Measurements from ENCODE around the gene EHBP1.

DNA sequence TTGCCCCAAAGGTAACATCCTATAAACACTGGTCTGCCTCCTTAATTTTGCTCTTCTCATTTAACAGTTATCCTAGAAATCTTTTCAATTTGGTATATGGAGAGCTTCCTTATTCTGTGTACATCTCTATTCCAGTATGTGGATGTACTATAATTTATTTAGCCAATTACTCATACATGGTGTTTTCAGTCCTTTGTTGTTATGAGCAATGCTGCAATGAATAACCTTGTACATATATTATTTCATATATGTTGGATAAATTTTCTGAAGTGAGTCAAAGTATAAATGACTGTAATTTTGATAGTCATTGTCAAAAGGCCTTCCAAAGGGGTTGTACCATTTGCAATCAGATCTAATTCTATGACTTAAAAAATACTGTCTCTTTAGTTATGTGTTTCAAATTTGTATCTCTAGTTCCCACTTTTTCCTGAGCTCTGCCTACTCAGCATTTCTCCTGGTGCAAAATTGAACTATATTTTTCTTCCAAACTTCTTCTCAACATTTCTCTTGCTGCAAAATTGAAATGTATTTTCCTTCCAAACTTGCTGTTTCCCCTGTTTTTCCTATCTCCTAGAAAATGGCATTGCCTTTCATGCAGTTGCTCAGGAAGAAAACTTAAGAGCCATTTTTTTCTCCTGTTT lies 191.8 kb downstream of the EHBP1 start:
- TF ChIP-seq, protein P1, sequence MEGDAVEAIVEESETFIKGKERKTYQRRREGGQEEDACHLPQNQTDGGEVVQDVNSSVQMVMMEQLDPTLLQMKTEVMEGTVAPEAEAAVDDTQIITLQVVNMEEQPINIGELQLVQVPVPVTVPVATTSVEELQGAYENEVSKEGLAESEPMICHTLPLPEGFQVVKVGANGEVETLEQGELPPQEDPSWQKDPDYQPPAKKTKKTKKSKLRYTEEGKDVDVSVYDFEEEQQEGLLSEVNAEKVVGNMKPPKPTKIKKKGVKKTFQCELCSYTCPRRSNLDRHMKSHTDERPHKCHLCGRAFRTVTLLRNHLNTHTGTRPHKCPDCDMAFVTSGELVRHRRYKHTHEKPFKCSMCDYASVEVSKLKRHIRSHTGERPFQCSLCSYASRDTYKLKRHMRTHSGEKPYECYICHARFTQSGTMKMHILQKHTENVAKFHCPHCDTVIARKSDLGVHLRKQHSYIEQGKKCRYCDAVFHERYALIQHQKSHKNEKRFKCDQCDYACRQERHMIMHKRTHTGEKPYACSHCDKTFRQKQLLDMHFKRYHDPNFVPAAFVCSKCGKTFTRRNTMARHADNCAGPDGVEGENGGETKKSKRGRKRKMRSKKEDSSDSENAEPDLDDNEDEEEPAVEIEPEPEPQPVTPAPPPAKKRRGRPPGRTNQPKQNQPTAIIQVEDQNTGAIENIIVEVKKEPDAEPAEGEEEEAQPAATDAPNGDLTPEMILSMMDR (IDR thresholded peaks at IDR 0.05), result no peak
- TF ChIP-seq POLR2A (IDR thresholded peaks at IDR 0.05) (no peak), POLR2AphosphoS5 (IDR thresholded peaks at IDR 0.05) (no peak)

Data from upper lobe of left lung (tissue), 4 donors.